Fibroblast of peridontal ligament (primary cell): ENCODE measurements around the gene NUP42.
A peak's percentile ranks its signal among the peaks of the same experiment; 100 is the strongest.
"Not testable (repeated sequence)": the region's sequence is repeated elsewhere in the genome, so short reads cannot be mapped to it uniquely, and the experiment has no call there.

Experiments used
- DNase-seq: peaks from one replicate; pipeline ENCODE4 v3.0.0-alpha.2; 2010; ENCODE audit errors: extremely low read depth

The NUP42 gene

GRCh38 chr7:23181684-23182553, at the start of gene NUP42:
Gene NUP42 (plus strand): TSS chr7:23182048. CDS start chr7:23182086, 38 bp downstream.
- peak; percentile 99 for DNase-seq

DNA sequence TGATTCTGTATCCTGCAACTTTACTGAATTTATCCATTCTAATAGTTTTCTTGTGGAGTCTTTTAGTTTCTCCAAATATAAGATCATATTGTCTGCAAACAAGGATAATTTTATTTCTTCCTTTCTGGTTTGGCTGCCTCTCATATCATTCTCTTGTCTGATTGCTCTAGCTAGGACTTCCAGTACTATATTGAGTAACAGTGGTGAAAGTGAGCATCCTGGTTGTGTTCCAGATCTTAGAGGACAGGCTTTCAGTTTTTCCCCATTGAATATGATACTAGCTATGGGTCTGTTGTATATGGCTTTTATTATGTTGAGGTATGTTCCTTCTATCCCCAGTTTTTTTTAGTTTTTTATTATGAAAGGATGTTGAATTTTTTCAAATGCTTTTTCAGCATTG, 48.1 kb upstream of the NUP42 start:
- DNase-seq: peak; percentile 8

DNA sequence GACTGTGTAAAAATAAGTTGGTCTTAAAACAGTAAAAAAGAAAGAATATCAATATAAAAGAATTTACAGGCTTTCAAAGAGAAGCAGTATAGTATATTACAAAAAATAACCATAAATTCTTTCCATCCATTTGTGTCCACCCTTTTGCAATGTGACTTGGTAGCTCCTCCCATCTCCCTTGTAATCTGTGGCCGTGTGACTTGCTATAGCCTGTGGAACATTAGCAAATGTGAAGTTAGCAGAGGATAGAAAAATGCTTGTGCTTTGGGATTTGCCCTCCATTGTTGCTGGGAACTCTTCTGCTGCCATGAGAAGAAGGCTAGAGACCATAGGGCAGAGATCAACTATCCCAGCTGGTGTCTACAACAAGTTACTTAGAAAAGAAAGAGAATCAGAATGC, 46.1 kb upstream of the NUP42 start:
- DNase-seq: no peak

DNA sequence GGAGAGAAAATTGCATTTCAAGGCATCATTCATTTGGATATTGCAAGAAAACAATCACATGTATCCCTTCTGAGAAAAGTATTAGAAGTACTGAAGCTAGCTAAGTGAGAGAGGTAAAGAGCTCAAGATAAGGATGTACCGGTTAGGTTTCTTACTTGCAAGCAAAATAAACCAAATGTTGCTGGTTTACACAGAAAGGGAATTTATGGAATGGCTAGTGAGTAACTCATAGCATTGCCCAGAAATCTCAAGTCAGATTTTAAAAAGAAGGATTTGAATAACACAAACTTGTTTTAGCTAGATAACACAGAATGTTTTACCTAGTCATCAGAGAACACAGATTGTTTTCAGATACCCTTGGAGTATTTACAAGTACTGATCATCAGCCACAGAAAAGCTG, 45.6 kb upstream of the NUP42 start:
- peak; percentile 8 for DNase-seq

- DNase-seq: no peak
Measured at GRCh38 chr7:23157679-23158078, 24.2 kb upstream of the NUP42 start.

DNA sequence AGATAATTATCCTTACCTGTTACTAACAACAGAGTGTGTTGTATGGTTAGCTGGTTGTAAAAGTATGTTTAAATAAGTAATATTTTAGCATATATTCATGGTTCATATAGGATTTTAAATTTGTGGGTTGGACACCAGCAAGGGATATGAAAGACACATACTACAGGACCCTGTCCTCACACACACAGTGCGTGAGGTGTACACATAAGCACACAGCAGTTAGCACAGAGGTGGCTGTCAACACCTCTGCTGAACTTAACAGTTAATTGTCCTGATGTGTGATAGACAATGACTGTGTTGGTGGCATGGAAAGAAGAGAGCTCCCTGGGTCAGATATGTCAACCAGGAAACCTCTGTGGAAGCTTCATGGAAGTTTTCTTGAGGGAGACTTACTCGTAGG, 23.3 kb upstream of the NUP42 start:
- no peak for DNase-seq

- no peak for DNase-seq
Measured at GRCh38 chr7:23161482-23161881, 20.4 kb upstream of the NUP42 start.

DNA sequence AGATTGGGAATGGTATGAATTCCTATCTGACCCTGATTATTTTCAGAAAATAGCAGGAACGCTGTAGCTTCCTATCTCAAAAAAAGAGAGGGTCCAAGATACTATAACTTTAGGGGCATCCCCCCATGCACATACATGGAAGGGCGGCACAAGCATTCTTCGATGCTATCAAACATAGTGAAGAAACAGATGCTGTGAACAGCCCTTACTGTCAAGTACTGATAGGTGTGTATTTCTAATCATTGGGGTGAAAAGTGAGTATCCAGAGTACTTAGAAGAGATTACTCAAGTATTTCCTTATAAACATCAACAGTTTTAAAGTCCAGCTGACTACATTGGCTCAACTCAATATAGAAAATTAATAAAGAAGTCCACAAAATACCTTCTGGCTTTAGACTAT, 17.0 kb upstream of the NUP42 start:
- DNase-seq: no peak

DNA sequence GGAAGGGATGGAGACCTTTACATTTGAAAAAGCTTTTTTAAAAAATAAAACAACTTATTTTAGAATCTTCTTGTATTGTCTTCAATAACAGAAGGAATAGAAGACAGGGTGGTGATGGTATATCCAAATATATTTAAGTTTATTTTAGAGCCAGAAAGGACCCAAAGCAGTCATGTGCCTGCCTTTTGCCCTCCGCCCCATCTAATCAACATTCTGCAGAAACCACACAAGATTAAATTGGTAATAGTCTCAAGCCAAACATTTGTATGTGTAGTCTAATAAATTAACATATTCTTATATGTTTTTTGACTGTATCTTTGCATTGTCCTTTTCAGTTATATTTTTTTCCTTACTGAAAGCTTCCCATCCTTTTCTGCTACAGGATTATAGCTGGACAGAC, 16.5 kb upstream of the NUP42 start:
- DNase-seq: no peak

DNA sequence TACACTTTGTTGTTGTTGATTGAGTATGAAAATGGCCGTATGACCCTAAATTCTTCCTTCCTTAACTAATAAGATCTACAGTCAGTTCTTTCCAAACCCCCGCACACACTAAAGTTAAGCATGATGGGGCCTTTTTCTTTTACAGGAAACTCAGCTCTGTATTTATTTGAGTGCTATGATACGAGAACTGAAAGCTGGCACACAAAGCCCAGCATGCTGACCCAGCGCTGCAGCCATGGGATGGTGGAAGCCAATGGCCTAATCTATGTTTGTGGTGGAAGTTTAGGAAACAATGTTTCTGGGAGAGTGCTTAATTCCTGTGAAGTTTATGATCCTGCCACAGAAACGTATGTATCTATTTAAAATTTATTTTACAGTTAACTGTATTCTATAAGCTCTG, 14.2 kb upstream of the NUP42 start:
- DNase-seq: no peak

- no peak for DNase-seq
Measured at GRCh38 chr7:23168111-23168885, 13.6 kb upstream of the NUP42 start.

DNA sequence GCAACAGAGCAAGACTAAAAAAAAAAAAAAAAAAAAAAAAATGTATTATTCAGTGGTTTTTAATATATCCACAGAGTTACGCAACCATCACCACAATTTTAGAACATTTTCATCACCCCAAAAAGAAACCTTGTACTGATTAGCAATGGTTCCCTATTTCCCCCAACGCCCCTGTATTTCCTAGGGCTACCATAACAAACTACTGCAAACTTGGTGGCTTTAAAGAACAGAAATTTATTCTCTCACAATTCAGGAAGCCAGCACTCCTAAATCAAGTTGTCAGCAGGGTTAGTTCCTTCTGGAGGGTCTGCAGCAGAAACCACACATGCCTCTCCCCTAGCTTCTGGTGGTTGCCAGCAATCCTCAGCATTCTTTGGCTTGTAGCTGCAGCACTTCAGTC, 5.9 kb upstream of the NUP42 start:
- DNase-seq: no peak

GRCh38 chr7:23183279-23184012, 1.6 kb downstream of the NUP42 start:
- no peak for DNase-seq

GRCh38 chr7:23184291-23184690, 2.4 kb downstream of the NUP42 start:
- no peak for DNase-seq

- DNase-seq: peak; percentile 82
Measured at GRCh38 chr7:23184709-23185359, 3.0 kb downstream of the NUP42 start.

GRCh38 chr7:23185980-23186379, 4.1 kb downstream of the NUP42 start:
- no peak for DNase-seq

- no peak for DNase-seq
Measured at GRCh38 chr7:23191022-23191421, 9.2 kb downstream of the NUP42 start.

DNA sequence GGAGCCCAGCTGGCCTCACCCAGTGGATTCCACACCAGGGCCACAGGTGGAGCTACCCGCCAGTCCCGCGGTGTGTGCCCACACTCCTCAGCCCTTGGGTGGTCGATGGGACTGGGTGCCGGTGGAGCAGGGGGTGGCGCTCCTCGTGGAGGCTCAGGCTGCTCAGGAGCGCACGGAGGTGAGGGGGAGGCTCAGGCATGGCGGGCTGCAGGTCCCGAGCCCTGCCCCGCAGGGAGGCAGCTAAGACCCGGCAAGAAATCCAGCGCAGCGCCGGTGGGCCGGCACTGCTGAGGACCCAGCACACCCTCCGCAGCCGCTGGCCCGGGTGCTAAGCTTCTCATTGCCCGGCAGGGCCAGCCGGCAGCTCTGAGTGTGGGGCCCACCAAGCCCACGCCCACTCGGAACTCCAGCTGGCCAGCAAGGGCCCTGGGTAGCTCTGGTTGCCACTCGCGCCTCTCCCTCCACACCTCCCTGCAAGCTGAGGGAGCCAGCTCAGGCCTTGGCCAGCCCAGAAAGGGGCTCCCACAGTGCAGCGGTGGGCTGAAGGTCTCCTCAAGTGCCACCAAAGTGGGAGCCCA, 11.9 kb downstream of the NUP42 start:
- not testable (repeated sequence) for DNase-seq

GRCh38 chr7:23196306-23196705, 14.5 kb downstream of the NUP42 start:
- no peak for DNase-seq

GRCh38 chr7:23197745-23198144, 15.9 kb downstream of the NUP42 start:
- not testable (repeated sequence) for DNase-seq

DNA sequence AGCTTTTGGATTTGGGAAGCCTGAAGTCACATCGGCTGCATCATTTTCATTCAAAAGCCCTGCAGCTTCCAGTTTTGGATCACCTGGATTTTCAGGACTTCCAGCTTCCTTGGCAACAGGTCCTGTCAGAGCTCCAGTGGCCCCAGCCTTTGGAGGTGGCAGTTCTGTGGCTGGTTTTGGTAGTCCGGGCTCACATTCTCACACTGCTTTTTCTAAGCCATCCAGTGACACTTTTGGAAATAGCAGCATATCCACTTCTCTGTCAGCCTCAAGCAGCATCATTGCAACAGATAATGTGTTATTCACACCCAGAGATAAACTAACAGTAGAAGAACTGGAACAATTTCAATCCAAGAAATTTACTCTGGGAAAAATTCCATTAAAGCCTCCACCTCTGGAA, 18.5 kb downstream of the NUP42 start:
- DNase-seq: no peak
